ENCODE results near the gene ROCK1.

GRCh38 chr18:21069468-21069867 is 42.1 kb downstream of the ROCK1 start:
- TF ChIP-seq CTCF (IDR thresholded peaks at IDR 0.05; ENCODE audit: low read depth, low read length, missing input control) (no peak), TAF1 (conservative IDR thresholded peaks at IDR 0.05) (no peak), GABPA (IDR thresholded peaks at IDR 0.05 in 1 of 2, conservative IDR thresholded peaks at IDR 0.05 in 1 of 2) (no peak), MAX (IDR thresholded peaks at IDR 0.05) (no peak), REST (IDR thresholded peaks at IDR 0.05) (no peak), RAD21 (IDR thresholded peaks at IDR 0.05) (no peak), SP1 (IDR thresholded peaks at IDR 0.05) (no peak), FOXA1 (IDR thresholded peaks at IDR 0.05) (no peak), EGR1 (IDR thresholded peaks at IDR 0.05; ENCODE audit: low read depth in 2 of 2) (no peak), ZBTB33 (IDR thresholded peaks at IDR 0.05) (no peak), YY1 (IDR thresholded peaks at IDR 0.05) (no peak), FOXA2 (IDR thresholded peaks at IDR 0.05) (no peak)

All from liver (tissue), 3 donors.